HG02884 (cell line): ENCODE measurements around the gene RBM12.

Source experiments
- ATAC-seq: cut with Tn5 transposase; IDR thresholded peaks from one replicate; pipeline ENCODE4 v1.9.1; 2021; ENCODE audit warnings: mild to moderate bottlenecking, moderate library complexity; ENCODE audit not compliant: unreplicated experiment

Gene RBM12

DNA sequence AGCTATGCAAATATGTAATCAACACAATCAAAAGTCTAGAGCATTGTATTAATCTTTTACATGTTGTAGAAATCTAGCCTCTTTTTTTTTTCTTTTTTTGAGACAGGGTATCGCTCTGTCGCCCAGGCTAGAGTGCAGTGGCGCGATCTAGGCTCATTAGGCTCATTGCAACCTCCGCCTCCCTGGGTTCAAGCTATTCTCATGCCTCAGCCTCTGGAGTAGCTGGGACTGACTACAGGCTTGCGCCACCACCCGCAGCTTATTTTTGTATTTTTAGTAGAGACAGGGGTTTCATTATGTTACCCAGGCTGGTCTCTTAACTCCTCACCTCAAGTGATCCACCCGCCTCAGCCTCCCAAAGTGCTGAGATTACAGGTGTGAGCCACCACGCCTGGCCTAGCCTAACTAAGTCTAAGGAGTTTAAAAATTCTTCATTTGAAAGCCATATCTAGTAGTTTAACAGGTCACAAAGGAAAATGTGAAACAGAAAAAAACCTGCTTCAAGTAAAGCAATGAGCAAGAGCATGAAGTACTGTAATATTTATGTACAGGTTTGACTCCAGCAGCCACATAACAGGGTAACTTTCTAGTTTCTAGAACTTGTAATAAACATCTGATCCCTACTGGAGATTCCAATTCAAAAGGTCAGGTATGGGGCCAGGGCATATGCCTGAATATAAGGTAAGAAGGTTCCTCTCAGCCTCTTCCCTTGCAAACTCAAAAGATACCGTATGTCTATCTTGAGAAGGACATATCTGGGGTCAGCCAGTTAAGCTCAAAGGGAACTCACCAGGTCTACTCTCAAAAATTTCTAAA lies 4.4 kb downstream of the RBM12 start:
- no peak for ATAC-seq

DNA sequence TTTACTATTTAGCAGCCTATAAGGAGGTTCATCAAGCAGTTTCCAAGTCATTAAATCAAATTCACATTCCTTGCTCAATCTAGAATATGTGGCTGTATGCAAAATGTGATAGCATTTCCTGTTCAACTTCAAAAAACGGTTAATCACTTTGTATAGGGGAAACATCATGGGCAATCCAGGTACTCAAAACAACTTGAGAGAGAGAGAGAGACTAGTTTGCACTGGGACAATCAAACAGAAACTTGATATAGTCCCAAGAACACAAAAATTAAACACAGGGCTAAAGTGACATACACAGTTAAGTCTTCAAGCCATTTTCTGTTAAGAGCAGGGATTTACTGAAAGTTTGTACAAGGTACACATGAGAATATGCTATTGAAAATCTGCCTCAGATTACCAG lies 7.4 kb downstream of the RBM12 start:
- ATAC-seq: no peak

- ATAC-seq: no peak
Measured at GRCh38 chr20:35654415-35654814, 10.3 kb downstream of the RBM12 start.

DNA sequence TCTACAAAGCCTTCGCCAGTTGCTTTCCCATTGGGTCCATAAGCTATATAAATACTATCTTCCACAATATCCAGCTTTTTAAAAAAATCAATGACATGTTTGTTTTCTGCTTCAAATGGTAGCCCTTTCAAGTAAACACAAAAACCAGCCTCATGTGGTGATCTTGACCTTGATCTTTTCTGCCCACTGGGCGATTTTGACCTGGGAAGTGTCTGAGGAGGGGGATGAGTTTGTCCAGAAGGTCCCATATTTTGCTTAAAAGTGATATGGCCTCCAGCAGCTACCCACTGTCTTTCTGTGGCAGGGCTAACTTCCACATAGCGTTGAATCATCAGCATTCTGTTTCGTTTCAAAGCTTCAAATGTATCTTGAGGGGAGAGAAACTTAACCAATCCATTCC lies 10.8 kb downstream of the RBM12 start:
- no peak for ATAC-seq

DNA sequence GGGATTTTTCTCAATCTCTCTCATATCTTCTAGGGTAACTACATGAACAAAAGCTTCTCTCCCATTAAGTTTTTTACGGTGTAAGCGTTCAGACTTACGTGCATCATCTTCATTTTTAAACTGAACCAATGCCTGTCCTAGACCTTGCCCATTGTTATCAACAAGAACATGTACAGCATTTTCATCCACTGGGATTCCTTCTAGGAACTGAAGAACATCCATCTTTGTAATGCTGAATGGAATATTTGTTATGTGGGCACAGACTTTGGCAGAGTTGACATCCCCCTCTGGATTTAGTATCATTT lies 11.3 kb downstream of the RBM12 start:
- no peak for ATAC-seq

DNA sequence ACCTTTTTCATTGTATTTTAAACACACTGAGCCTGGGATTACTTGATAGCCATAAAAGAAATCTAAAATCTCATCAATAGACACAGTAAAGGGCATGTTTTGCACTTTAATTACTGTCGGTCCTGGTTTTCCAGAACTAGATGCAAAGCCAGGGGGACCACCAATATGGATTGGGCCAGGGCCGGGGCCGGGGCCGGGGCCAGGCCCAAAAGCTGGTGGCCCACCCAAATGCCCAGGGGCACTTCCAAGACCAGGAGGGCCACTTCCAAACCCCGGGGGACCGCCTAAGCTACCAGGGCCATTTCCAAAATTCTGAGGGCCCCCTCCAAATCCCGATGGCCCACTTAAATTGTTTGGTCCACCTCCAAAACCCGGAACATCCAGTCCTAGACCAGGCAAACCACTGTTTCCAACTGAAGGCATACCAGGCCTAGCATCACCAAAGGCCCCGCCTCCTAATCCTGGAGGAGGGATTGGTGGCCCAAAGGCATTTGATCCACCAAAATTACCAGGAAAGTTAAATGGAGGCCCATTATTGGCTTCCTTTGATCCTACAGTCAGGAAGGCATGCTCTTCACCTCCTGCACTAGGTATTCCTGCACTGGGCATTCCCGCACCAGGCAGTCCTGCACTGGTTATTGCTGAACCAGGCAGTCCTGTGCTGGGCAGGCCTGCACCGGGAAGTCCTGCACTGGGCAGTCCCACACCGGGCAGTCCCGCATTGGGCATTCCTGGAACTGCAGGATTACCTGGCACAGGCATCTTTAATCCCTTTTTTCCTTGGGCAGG lies 11.9 kb downstream of the RBM12 start:
- no peak for ATAC-seq

DNA sequence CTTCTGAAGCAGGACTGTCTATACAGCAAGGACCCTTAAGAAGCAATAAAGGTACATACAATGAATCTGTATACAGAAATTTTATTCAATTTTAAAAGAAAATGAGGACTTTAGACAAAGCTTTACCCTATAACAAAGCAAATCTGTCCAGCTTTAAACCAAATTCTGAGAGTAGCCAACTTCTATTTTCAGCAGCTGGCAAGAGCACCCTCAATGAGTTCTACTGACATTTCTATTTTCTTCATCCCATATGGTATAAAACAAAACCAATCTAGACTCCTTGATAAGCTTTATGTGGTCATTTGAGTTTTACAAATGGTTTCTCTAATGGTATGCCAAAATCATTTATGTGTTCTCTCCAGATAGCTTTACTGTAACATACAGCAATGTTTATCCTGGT lies 12.7 kb downstream of the RBM12 start:
- ATAC-seq: no peak

GRCh38 chr20:35650632-35651031 lies 14.1 kb downstream of the RBM12 start:
- no peak for ATAC-seq

DNA sequence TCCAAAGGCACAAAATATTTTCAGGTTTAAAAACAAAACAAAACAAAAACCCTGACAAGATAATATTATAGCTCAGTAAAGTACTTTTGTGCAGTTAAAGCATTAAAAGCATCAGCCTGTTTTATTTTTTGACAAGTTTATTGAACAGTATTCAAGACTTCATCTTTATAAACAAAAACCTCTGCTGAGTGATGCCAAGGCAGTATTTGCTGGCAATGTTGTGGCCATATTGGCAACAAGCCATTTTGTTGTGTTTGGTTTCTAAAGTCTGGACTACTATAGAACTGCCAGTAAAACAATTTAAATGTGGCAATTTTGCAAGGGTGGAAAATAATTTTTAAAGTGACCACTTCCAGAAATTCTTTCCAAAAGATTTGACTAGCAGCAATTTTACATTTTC lies 15.9 kb downstream of the RBM12 start:
- ATAC-seq: no peak

GRCh38 chr20:35644806-35645205 lies 19.9 kb downstream of the RBM12 start:
- ATAC-seq: no peak

GRCh38 chr20:35643045-35643444 lies 21.7 kb downstream of the RBM12 start:
- ATAC-seq: no peak

GRCh38 chr20:35641743-35642142 lies 23.0 kb downstream of the RBM12 start:
- no peak for ATAC-seq

DNA sequence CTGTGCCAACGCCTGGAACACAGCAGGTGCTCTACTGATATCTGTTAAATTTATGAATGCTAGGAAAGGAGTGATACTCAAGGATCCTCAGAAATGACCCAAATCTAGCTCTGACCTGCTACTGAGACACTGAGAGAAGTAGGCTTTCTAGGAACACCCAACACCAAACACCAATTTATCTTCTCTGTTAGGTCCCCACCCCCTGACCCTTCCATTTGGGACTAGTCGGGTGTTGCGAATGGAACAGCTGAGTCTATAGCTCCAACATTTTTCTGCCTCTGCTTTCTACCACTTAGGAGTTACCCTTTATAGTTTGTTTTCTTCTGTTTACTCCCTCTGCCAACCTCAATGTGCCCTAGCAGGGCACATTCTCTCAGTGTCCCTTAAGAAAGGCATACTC lies 24.0 kb downstream of the RBM12 start:
- no peak for ATAC-seq

DNA sequence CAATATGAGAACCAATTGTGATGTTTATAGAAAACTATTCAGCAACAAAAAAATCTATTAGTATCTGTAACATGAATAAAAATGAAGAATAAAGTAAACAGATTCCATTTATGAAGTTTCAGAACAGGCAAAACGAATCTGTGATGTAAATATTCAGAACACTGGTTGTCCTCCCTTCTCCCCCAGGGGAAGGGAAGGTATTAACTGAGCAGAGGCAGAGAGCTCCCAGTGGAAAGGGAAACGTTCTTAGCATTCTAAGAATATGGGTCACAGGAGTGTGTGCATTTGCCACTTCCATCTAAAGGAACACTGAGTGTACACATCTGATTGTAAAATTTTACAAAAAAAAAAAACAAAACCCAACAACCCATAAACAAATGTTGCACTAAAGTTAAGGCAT lies 25.9 kb downstream of the RBM12 start:
- ATAC-seq: no peak

GRCh38 chr20:35637276-35637675 lies 27.4 kb downstream of the RBM12 start:
- no peak for ATAC-seq

DNA sequence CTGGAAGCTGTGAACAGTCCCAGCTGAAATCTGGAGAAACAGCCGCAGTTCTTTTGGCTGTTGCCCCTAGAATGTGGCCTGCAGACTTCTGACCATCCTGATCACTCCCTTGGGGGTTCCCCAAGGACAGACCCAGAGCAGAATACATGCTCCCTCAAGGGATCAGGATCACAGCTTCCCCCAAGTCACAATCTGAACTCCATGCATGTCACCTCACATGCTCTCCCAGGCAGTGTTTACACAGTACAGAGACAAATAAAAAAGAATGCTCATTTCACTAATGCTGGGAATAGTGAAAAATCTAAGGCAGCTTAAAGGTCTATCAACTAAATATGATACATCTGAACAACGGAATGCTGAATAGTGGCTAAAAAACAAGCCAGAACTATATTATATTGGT lies 28.6 kb downstream of the RBM12 start:
- no peak for ATAC-seq

DNA sequence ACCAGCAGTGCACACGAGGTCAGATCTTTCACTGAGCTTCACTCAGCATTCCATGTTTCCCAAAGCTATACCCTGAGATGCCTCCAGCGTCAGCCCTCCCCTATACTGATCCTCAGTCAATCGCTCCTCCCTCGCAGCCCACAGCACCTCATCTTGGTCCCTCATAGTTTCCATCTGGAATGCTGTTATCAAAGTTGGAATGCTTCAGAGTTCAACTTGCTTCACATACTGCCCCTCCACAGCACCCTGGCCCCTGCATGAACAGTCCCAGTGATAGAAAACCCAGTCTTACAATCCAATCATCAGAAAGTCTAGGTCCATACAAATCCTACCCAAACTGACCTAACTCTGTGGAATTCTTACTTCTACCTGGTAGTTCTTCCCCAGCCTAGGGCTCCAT lies 29.0 kb downstream of the RBM12 start:
- ATAC-seq: no peak

- no peak for ATAC-seq
Measured at GRCh38 chr20:35632539-35633115, 32.1 kb downstream of the RBM12 start.

GRCh38 chr20:35630636-35631035 lies 34.1 kb downstream of the RBM12 start:
- ATAC-seq: no peak

- no peak for ATAC-seq
Measured at GRCh38 chr20:35629427-35630145, 35.1 kb downstream of the RBM12 start.

GRCh38 chr20:35627121-35627520 lies 37.6 kb downstream of the RBM12 start:
- no peak for ATAC-seq
